ENCODE results near the gene CTSF. TPM values are rescaled to one million over a fixed set of nuclear protein-coding genes. Genes with fewer than 3 reads are reported as not detected.

Gene CTSF
- polyA plus RNA-seq, 1 donor (not counting 4 experiments of a cell fraction or from before 2014, with no cell fraction given) = 3.2 TPM

DNA sequence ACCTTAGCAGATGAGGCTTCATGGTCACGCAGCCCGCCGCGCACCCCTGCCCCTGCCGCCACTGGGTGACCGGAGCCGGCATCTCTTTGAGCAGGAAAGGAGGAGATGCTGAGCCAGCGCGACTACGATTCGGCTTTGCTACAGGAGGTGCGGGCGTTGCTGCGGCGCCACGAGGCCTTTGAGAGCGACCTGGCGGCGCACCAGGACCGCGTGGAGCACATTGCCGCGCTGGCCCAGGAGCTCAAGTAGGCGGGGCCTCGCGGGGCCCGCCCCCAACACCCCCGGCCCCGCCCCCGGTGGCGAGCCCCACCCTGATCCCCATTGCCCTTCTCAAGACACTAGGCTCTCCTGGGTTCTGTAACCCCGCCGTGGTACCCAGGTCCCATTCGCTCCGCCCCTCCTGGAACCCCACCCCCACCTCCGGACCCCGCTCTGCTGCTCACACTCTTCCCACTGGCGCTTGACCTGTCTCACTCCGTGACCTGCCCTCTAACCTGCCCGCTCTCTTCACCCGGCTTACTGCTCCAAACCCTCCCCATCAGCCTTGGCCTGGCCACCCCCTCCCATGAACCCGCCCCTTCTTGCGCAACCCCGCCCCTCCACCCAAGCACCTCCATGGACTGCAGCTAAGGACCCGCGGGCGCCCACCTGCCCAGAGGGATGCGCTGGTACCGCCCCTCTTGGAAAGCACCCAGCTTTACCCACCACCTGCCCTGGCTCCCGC is 9.1 kb downstream of the CTSF start:
- H3K4me2 ChIP-seq (ENCODE audit: control insufficient read depth, extremely low read depth, insufficient read depth, low read depth, low read length) = no peak overlapping the region
- H3K27me3 ChIP-seq (ENCODE audit: control insufficient read depth, extremely low read depth, insufficient read depth, low read length) = peaks cover 23% of the 10 kb centered on the region
- TF ChIP-seq, protein P1, sequence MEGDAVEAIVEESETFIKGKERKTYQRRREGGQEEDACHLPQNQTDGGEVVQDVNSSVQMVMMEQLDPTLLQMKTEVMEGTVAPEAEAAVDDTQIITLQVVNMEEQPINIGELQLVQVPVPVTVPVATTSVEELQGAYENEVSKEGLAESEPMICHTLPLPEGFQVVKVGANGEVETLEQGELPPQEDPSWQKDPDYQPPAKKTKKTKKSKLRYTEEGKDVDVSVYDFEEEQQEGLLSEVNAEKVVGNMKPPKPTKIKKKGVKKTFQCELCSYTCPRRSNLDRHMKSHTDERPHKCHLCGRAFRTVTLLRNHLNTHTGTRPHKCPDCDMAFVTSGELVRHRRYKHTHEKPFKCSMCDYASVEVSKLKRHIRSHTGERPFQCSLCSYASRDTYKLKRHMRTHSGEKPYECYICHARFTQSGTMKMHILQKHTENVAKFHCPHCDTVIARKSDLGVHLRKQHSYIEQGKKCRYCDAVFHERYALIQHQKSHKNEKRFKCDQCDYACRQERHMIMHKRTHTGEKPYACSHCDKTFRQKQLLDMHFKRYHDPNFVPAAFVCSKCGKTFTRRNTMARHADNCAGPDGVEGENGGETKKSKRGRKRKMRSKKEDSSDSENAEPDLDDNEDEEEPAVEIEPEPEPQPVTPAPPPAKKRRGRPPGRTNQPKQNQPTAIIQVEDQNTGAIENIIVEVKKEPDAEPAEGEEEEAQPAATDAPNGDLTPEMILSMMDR (optimal IDR thresholded peaks at IDR 0.05 in 1 of 3, IDR thresholded peaks at IDR 0.05 in 1 of 3, conservative IDR thresholded peaks at IDR 0.05 in 1 of 3; ENCODE audit: extremely low read depth in 1 of 3, insufficient read depth in 2 of 3, low read length in 3 of 3) = no peak
- TF ChIP-seq EZH2 (IDR thresholded peaks at IDR 0.05; ENCODE audit: low read length) = no peak
- H2AFZ ChIP-seq (ENCODE audit: control insufficient read depth, low read length) = no peak overlapping the region
- H3K79me2 ChIP-seq (ENCODE audit: control insufficient read depth, insufficient read depth, low read length) = no peaks in the 10 kb centered on the region
- H3K4me3 ChIP-seq (ENCODE audit: control insufficient read depth in 2 of 3, extremely low read depth in 1 of 3, insufficient read depth in 2 of 3, low read depth in 1 of 3, low read length in 3 of 3) = no peak overlapping the region
- H3K36me3 ChIP-seq (ENCODE audit: control insufficient read depth in 2 of 2, extremely low read depth in 1 of 2, insufficient read depth in 2 of 2, low read length in 2 of 2) = no peaks in the 10 kb centered on the region
- no peaks in the 10 kb centered on the region for H3K9me1 ChIP-seq (ENCODE audit: control insufficient read depth, extremely low read depth, insufficient read depth, low read length)
- H3K9me3 ChIP-seq (ENCODE audit: control insufficient read depth, low read depth, low read length) = no peaks in the 10 kb centered on the region
- H3K9ac ChIP-seq (ENCODE audit: control insufficient read depth, extremely low read depth, insufficient read depth, low read length) = no peak overlapping the region
- no peak overlapping the region for H3K27ac ChIP-seq (ENCODE audit: control insufficient read depth, insufficient read depth, low read length)
- DNase-seq (ENCODE audit: low read depth, low spot score) (no peak), FAIRE-seq (no peak)
- dilution Hi-C loops (cut with MboI; ENCODE audit: extremely low pct_ligation_motif_present, low sequenced_read_pairs) = no loop called here
- no peaks in the 10 kb centered on the region for H3K4me1 ChIP-seq (ENCODE audit: control insufficient read depth, extremely low read depth, insufficient read depth, low read length)
- H4K20me1 ChIP-seq (ENCODE audit: control insufficient read depth, extremely low read depth, insufficient read depth, low read length) = no peaks in the 10 kb centered on the region

DNA sequence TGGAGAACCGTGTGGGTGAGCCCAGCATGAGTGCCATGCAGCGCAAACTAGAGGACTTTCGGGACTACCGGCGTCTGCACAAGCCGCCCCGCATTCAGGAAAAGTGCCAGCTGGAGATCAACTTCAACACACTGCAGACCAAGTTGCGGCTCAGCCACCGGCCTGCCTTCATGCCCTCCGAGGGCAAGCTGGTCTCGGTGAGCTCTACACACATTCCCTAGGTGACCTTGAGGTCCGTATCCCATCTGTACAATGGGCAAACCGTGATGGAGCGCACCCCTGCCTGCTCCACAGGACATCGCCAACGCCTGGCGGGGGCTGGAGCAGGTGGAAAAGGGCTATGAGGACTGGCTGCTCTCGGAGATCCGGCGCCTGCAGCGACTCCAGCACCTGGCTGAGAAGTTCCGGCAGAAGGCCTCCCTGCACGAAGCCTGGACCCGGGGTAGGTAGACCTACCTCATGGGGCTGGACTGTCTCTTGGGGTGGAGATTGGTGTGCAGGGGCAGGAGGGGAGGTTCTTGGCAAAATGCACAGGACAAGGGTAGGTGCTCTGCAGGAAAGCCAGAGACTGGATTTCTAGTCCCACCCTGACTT is 10.6 kb downstream of the CTSF start:
- Histone ChIP-seq H3K4me1 (ENCODE audit: control insufficient read depth, extremely low read depth, insufficient read depth, low read length) (no peaks in the 10 kb centered on the region), H3K27me3 (ENCODE audit: control insufficient read depth, extremely low read depth, insufficient read depth, low read length) (peaks cover 23% of the 10 kb centered on the region), H4K20me1 (ENCODE audit: control insufficient read depth, extremely low read depth, insufficient read depth, low read length) (no peaks in the 10 kb centered on the region), H2AFZ (ENCODE audit: control insufficient read depth, low read length) (no peak overlapping the region), H3K9me1 (ENCODE audit: control insufficient read depth, extremely low read depth, insufficient read depth, low read length) (no peaks in the 10 kb centered on the region), H3K4me2 (ENCODE audit: control insufficient read depth, extremely low read depth, insufficient read depth, low read depth, low read length) (no peak overlapping the region), H3K79me2 (ENCODE audit: control insufficient read depth, insufficient read depth, low read length) (no peaks in the 10 kb centered on the region), H3K9me3 (ENCODE audit: control insufficient read depth, low read depth, low read length) (no peaks in the 10 kb centered on the region), H3K9ac (ENCODE audit: control insufficient read depth, extremely low read depth, insufficient read depth, low read length) (no peak overlapping the region), H3K4me3 (ENCODE audit: control insufficient read depth in 2 of 3, extremely low read depth in 1 of 3, insufficient read depth in 2 of 3, low read depth in 1 of 3, low read length in 3 of 3) (no peak overlapping the region), H3K36me3 (ENCODE audit: control insufficient read depth in 2 of 2, extremely low read depth in 1 of 2, insufficient read depth in 2 of 2, low read length in 2 of 2) (no peaks in the 10 kb centered on the region), H3K27ac (ENCODE audit: control insufficient read depth, insufficient read depth, low read length) (no peak overlapping the region)
- dilution Hi-C loops (cut with MboI; ENCODE audit: extremely low pct_ligation_motif_present, low sequenced_read_pairs) = no loop called here
- TF ChIP-seq, protein P1 (optimal IDR thresholded peaks at IDR 0.05 in 1 of 3, IDR thresholded peaks at IDR 0.05 in 1 of 3, conservative IDR thresholded peaks at IDR 0.05 in 1 of 3; ENCODE audit: extremely low read depth in 1 of 3, insufficient read depth in 2 of 3, low read length in 3 of 3) = no peak
- TF ChIP-seq EZH2 (IDR thresholded peaks at IDR 0.05; ENCODE audit: low read length) = no peak
- DNase-seq (ENCODE audit: low read depth, low spot score) = no peak
- no peak for FAIRE-seq
